Endodermal cell (in vitro differentiated cells): ENCODE results near the gene LIN7C. TPM values are rescaled to one million over a fixed set of nuclear protein-coding genes. Genes with fewer than 3 reads are reported as not detected.

Experiments
- DNase-seq: peaks from one replicate; pipeline ENCODE4 v3.0.0-alpha.2; 2017
- H3K27ac ChIP-seq: 2 replicates; pipeline ENCODE4 v1.5.1; 2013; ENCODE audit warnings: mild to moderate bottlenecking, low read depth, low read length, moderate library complexity
- H3K27me3 ChIP-seq: 2 replicates; pipeline ENCODE4 v1.6.1; 2013; ENCODE audit warnings: mild to moderate bottlenecking, low read length, moderate library complexity; ENCODE audit not compliant: insufficient read depth, control insufficient read depth, poor library complexity, severe bottlenecking
- H3K36me3 ChIP-seq: 2 replicates; pipeline ENCODE4 v1.7.0; 2013; ENCODE audit warnings: mild to moderate bottlenecking, low read length, moderate library complexity; ENCODE audit not compliant: control insufficient read depth, insufficient read depth
- H3K4me1 ChIP-seq: one replicate; pipeline ENCODE4 v1.7.0; 2013; ENCODE audit warnings: low read length; ENCODE audit not compliant: control insufficient read depth, insufficient read depth
- H3K4me3 ChIP-seq: 2 replicates; pipeline ENCODE4 v1.5.1; 2013; ENCODE audit warnings: mild to moderate bottlenecking, low read length, moderate library complexity
- H3K9ac ChIP-seq: 2 replicates; pipeline ENCODE4 v1.6.1; 2013; ENCODE audit warnings: mild to moderate bottlenecking, low read length, moderate library complexity; ENCODE audit not compliant: poor library complexity, severe bottlenecking; ENCODE audit errors: extremely low read depth
- H3K9me3 ChIP-seq: 2 replicates; pipeline ENCODE4 v1.6.1; 2013; ENCODE audit warnings: mild to moderate bottlenecking, low read length, moderate library complexity; ENCODE audit not compliant: control insufficient read depth
- H3K27ac Mint-ChIP-seq: 2 replicates; pipeline ENCODE4 v1.8.0; 2020; ENCODE audit warnings: mixed read lengths
- H3K27me3 Mint-ChIP-seq: 2 replicates; pipeline ENCODE4 v1.8.0; 2021; ENCODE audit warnings: mild to moderate bottlenecking, mixed read lengths; ENCODE audit not compliant: insufficient read depth
- H3K36me3 Mint-ChIP-seq: 2 replicates; pipeline ENCODE4 v1.8.0; 2020; ENCODE audit warnings: low read depth, mixed read lengths
- H3K4me1 Mint-ChIP-seq: 2 replicates; pipeline ENCODE4 v1.8.0; 2020; ENCODE audit warnings: mixed read lengths
- H3K4me3 Mint-ChIP-seq: 2 replicates; pipeline ENCODE4 v1.8.0; 2020; ENCODE audit warnings: mild to moderate bottlenecking, moderate library complexity, mixed read lengths
- H3K9me3 Mint-ChIP-seq: 2 replicates; pipeline ENCODE4 v1.8.0; 2020; ENCODE audit warnings: mild to moderate bottlenecking, mixed read lengths
- CTCF ChIP-seq: fragments of 200-600 bp; sonication (generic); conservative IDR thresholded peaks from 2 replicates; pipeline ENCODE4 v1.5.0; 2021; ENCODE audit warnings: antibody characterized with exemption, mild to moderate bottlenecking
- WGBS, 2 experiments: methylation state at CpG; one replicate each; pipeline versions ENCODE4 v1.1.5 to v1.1.7; 2013; ENCODE audit warnings: missing lambda C conversion rate in 2 of 2, mixed read lengths in 1 of 2; ENCODE audit not compliant: insufficient coverage in 1 of 2, insufficient read length in 1 of 2; 5-methylcytosine and 5-hydroxymethylcytosine counted together
- total RNA-seq, 2 donors: library from RNA; stranded (reverse); fragmentation: NEBNext Ultra II Directional in 1 of 2; extraction: Animal tissue kit (Norgen Biotek cat#: 25700) in 1 of 2; gene quantifications; 2 replicates in 1 of 2; 3 replicates in 1 of 2; pipeline ENCODE4 v1.2.1, GENCODE V29; 2021

The LIN7C gene
- total RNA-seq, 2 donors from 2014 or later: 28.3 to 39.6 TPM

- no peaks in the 10 kb centered on the region for H3K27me3 ChIP-seq
- H3K9me3 ChIP-seq: no peaks in the 10 kb centered on the region
- peak overlapping the region; percentile 89 for H3K4me3 ChIP-seq
- WGBS, 2 experiments: 28 to 40% methylated on average over 2 to 3 of the region's 3 CpGs
- no peaks in the 10 kb centered on the region for H3K27me3 Mint-ChIP-seq
- no peaks in the 10 kb centered on the region for H3K36me3 ChIP-seq
- no peaks in the 10 kb centered on the region for H3K9me3 Mint-ChIP-seq
- H3K4me1 ChIP-seq: peaks cover 12% of the 10 kb centered on the region
- H3K27ac ChIP-seq: no peak overlapping the region
- H3K4me3 Mint-ChIP-seq: peak overlapping the region; percentile 73
- H3K27ac Mint-ChIP-seq: no peak overlapping the region
- H3K4me1 Mint-ChIP-seq: peaks cover 47% of the 10 kb centered on the region
- no peak for DNase-seq
- H3K9ac ChIP-seq: peak overlapping the region; percentile 38
- H3K36me3 Mint-ChIP-seq: peaks cover 5% of the 10 kb centered on the region
- TF ChIP-seq CTCF: no peak
Measured at GRCh38 chr11:27470166-27470565, 36.4 kb downstream of the LIN7C start.

- no peaks in the 10 kb centered on the region for H3K36me3 ChIP-seq
- Mint-ChIP-seq H3K4me3 (peak overlapping the region; percentile 73), H3K27ac (no peak overlapping the region), H3K36me3 (peaks cover 5% of the 10 kb centered on the region), H3K9me3 (no peaks in the 10 kb centered on the region), H3K4me1 (peaks cover 56% of the 10 kb centered on the region), H3K27me3 (no peaks in the 10 kb centered on the region)
- TF ChIP-seq CTCF: no peak
- H3K4me3 ChIP-seq: peak overlapping the region; percentile 89
- no peak overlapping the region for H3K9ac ChIP-seq
- DNase-seq: no peak
- H3K27me3 ChIP-seq: no peaks in the 10 kb centered on the region
- H3K9me3 ChIP-seq: no peaks in the 10 kb centered on the region
- peaks cover 11% of the 10 kb centered on the region for H3K4me1 ChIP-seq
- no peak overlapping the region for H3K27ac ChIP-seq
- 86 to 89% methylated on average over 7 to 8 of the region's 8 CpGs for WGBS, 2 experiments
Measured at GRCh38 chr11:27468995-27469695, 37.4 kb downstream of the LIN7C start.

- Mint-ChIP-seq H3K4me1 (peaks cover 60% of the 10 kb centered on the region), H3K27ac (no peak overlapping the region), H3K4me3 (peak overlapping the region; percentile 73), H3K27me3 (no peaks in the 10 kb centered on the region), H3K9me3 (no peaks in the 10 kb centered on the region), H3K36me3 (peaks cover 8% of the 10 kb centered on the region)
- H3K36me3 ChIP-seq: no peaks in the 10 kb centered on the region
- peaks cover 11% of the 10 kb centered on the region for H3K4me1 ChIP-seq
- no peak overlapping the region for H3K9ac ChIP-seq
- 62 to 88% methylated on average over 2 to 5 of the region's 5 CpGs for WGBS, 2 experiments
- DNase-seq: no peak
- TF ChIP-seq CTCF: no peak
- H3K9me3 ChIP-seq: no peaks in the 10 kb centered on the region
- H3K27me3 ChIP-seq: no peaks in the 10 kb centered on the region
- peak overlapping the region; percentile 89 for H3K4me3 ChIP-seq
- H3K27ac ChIP-seq: no peak overlapping the region
Measured at GRCh38 chr11:27468209-27468994, 38.2 kb downstream of the LIN7C start.
